NCI-H460 (cell line): ENCODE data around the gene GALNT18. TPM values are rescaled to one million over a fixed set of nuclear protein-coding genes. Genes with fewer than 3 reads are reported as not detected.
"Not testable (repeated sequence)": the region's sequence is repeated elsewhere in the genome, so short reads cannot be mapped to it uniquely, and the experiment has no call there.

Experiments used
- DNase-seq: peaks from one replicate; pipeline ENCODE4 v3.0.0-alpha.2; 2016; ENCODE audit warnings: low read depth; ENCODE audit errors: extremely low read depth
- total RNA-seq: library from RNA; depleted of rRNA; stranded (reverse); fragments of >200 nt; shearing (Covaris generic); gene quantifications from 2 replicates; pipeline ENCODE4 v1.2.3, GENCODE V29; 2014

The GALNT18 gene
- total RNA-seq, 1 experiment from 2014 or later, result 4.6 TPM

- DNase-seq, result no peak
Observed at GRCh38 chr11:11370255-11370961, 251.4 kb downstream of the GALNT18 start.

GRCh38 chr11:11366793-11367192 is 255.0 kb downstream of the GALNT18 start:
- DNase-seq, result no peak

- no peak for DNase-seq
Observed at GRCh38 chr11:11363674-11364073, 258.1 kb downstream of the GALNT18 start.

- no peak for DNase-seq
Observed at GRCh38 chr11:11359611-11360010, 262.2 kb downstream of the GALNT18 start.

GRCh38 chr11:11356842-11357241 is 265.0 kb downstream of the GALNT18 start:
- DNase-seq, result no peak

- DNase-seq, result not testable (repeated sequence)
Observed at GRCh38 chr11:11352878-11353277, 268.9 kb downstream of the GALNT18 start, which contains the start of gene CSNK2A3. CSNK2A3 (minus strand) TSS chr11:11353250; CDS start chr11:11353119, 131 bp downstream.

- DNase-seq, result not testable (repeated sequence)
Observed at GRCh38 chr11:11351851-11352250, 270.0 kb downstream of the GALNT18 start.

- no peak for DNase-seq
Observed at GRCh38 chr11:11351042-11351586, 270.7 kb downstream of the GALNT18 start.

GRCh38 chr11:11349870-11350337 is 271.9 kb downstream of the GALNT18 start:
- DNase-seq, result no peak

GRCh38 chr11:11349106-11349825 is 272.5 kb downstream of the GALNT18 start:
- DNase-seq, result no peak

- no peak for DNase-seq
Observed at GRCh38 chr11:11348303-11348702, 273.5 kb downstream of the GALNT18 start.

- DNase-seq, result no peak
Observed at GRCh38 chr11:11347592-11347991, 274.2 kb downstream of the GALNT18 start.

- DNase-seq, result no peak
Observed at GRCh38 chr11:11346303-11346702, 275.5 kb downstream of the GALNT18 start.

- no peak for DNase-seq
Observed at GRCh38 chr11:11345099-11345498, 276.7 kb downstream of the GALNT18 start.

GRCh38 chr11:11344045-11344444 is 277.8 kb downstream of the GALNT18 start:
- no peak for DNase-seq

GRCh38 chr11:11338304-11338703 is 283.5 kb downstream of the GALNT18 start:
- no peak for DNase-seq

GRCh38 chr11:11336664-11337063 is 285.1 kb downstream of the GALNT18 start:
- DNase-seq, result no peak

GRCh38 chr11:11335043-11335442 is 286.8 kb downstream of the GALNT18 start:
- DNase-seq, result no peak

GRCh38 chr11:11334607-11335006 is 287.2 kb downstream of the GALNT18 start:
- no peak for DNase-seq

GRCh38 chr11:11332141-11332710 is 289.6 kb downstream of the GALNT18 start:
- DNase-seq, result no peak
